ENCODE data around the gene FAM174C. TPM values are rescaled to one million over a fixed set of nuclear protein-coding genes. Genes with fewer than 3 reads are reported as not detected.

The FAM174C gene
- total and polyA plus RNA-seq, 11 donors, result 11.6 to 56.4 (median 23.8) TPM

- DNase-seq (no peak), ATAC-seq (no peak)
- 96 to 97% (median 97%) methylated on average over 97 to 100 of the region's 100 CpGs for WGBS, 4 donors
Observed at GRCh38 chr19:1228161-1228957, 47.0 kb upstream of the FAM174C start.

GRCh38 chr19:1229056-1229923, 46.0 kb upstream of the FAM174C start:
- no peak for ATAC-seq
- H3K27ac ChIP-seq, result no peak overlapping the region
- H3K4me1 ChIP-seq, result peaks cover 0 to 22% (median 13%) of the 10 kb centered on the region in 12 donors
- H3K4me3 ChIP-seq, result no peak overlapping the region
- no peak for TF ChIP-seq CTCF (IDR thresholded peaks at IDR 0.05)
- no peak for TF ChIP-seq POLR2A (IDR thresholded peaks at IDR 0.05)
- no peaks in the 10 kb centered on the region for H3K27me3 ChIP-seq
- no peaks in the 10 kb centered on the region for H3K9me3 ChIP-seq
- 94 to 96% (median 96%) methylated on average over 120 to 158 of the region's 158 CpGs for WGBS, 4 donors
- DNase-seq, result no peak
- peaks cover 0 to 42% (median 33%) of the 10 kb centered on the region in 9 donors for H3K36me3 ChIP-seq
- intact Hi-C loops (cut with DNase I), result no loop called here

More at GRCh38 chr19:1228161-1228957, 47.0 kb upstream of the FAM174C start:
- no peak overlapping the region for H3K4me3 ChIP-seq
- peaks cover 0 to 50% (median 41%) of the 10 kb centered on the region in 9 donors for H3K36me3 ChIP-seq
- no peak overlapping the region for H3K27ac ChIP-seq
- H3K9me3 ChIP-seq, result no peaks in the 10 kb centered on the region
- intact Hi-C loops (cut with DNase I), result no loop called here
- TF ChIP-seq POLR2A (IDR thresholded peaks at IDR 0.05) (no peak), CTCF (IDR thresholded peaks at IDR 0.05) (no peak)
- peaks cover 0 to 20% (median 12%) of the 10 kb centered on the region in 12 donors for H3K4me1 ChIP-seq
- no peaks in the 10 kb centered on the region for H3K27me3 ChIP-seq

- WGBS, 4 donors, result 91 to 92% (median 92%) methylated on average over 12 to 61 of the region's 61 CpGs
- no peak for ATAC-seq
- intact Hi-C loops (cut with DNase I), result no loop called here
- Histone ChIP-seq H3K36me3 (peaks cover 0 to 34% (median 27%) of the 10 kb centered on the region in 9 donors), H3K9me3 (no peaks in the 10 kb centered on the region), H3K4me1 (peaks cover 0 to 22% (median 13%) of the 10 kb centered on the region in 12 donors), H3K27me3 (no peaks in the 10 kb centered on the region), H3K27ac (no peak overlapping the region), H3K4me3 (no peak overlapping the region)
- TF ChIP-seq POLR2A (IDR thresholded peaks at IDR 0.05) (no peak), CTCF (IDR thresholded peaks at IDR 0.05) (no peak)
- no peak for DNase-seq
Observed at GRCh38 chr19:1229924-1230782, 45.2 kb upstream of the FAM174C start.
